Mesodermal cell (in vitro differentiated cells): ENCODE results near the gene MT1X.
A peak's percentile ranks its signal among the peaks of the same experiment; 100 is the strongest.

Experiments
- H3K27ac ChIP-seq: 2 replicates; pipeline ENCODE4 v1.7.0; 2013; ENCODE audit warnings: mild to moderate bottlenecking, low read depth, low read length, moderate library complexity; ENCODE audit not compliant: severe bottlenecking
- H3K36me3 ChIP-seq: 2 replicates; pipeline ENCODE4 v1.7.1; 2013; ENCODE audit warnings: mild to moderate bottlenecking, low read length, moderate library complexity; ENCODE audit not compliant: control insufficient read depth, insufficient read depth
- H3K4me1 ChIP-seq: one replicate; pipeline ENCODE4 v1.7.1; 2013; ENCODE audit warnings: mild to moderate bottlenecking, low read length; ENCODE audit not compliant: insufficient read depth, control insufficient read depth, poor library complexity, severe bottlenecking
- H3K4me3 ChIP-seq: 2 replicates; pipeline ENCODE4 v1.7.0; 2013; ENCODE audit warnings: low read length, control low read depth, mild to moderate bottlenecking; ENCODE audit not compliant: insufficient read depth, poor library complexity, severe bottlenecking; ENCODE audit errors: extremely low read depth
- H3K9me3 ChIP-seq: 2 replicates; pipeline ENCODE4 v1.7.1; 2013; ENCODE audit warnings: mild to moderate bottlenecking, low read length, moderate library complexity; ENCODE audit not compliant: control insufficient read depth
- WGBS, 2 experiments: methylation state at CpG; one replicate each; pipeline ENCODE4 v1.1.5; 2013; ENCODE audit warnings: missing lambda C conversion rate in 2 of 2; ENCODE audit not compliant: insufficient coverage in 2 of 2; 5-methylcytosine and 5-hydroxymethylcytosine counted together

The MT1X gene

DNA sequence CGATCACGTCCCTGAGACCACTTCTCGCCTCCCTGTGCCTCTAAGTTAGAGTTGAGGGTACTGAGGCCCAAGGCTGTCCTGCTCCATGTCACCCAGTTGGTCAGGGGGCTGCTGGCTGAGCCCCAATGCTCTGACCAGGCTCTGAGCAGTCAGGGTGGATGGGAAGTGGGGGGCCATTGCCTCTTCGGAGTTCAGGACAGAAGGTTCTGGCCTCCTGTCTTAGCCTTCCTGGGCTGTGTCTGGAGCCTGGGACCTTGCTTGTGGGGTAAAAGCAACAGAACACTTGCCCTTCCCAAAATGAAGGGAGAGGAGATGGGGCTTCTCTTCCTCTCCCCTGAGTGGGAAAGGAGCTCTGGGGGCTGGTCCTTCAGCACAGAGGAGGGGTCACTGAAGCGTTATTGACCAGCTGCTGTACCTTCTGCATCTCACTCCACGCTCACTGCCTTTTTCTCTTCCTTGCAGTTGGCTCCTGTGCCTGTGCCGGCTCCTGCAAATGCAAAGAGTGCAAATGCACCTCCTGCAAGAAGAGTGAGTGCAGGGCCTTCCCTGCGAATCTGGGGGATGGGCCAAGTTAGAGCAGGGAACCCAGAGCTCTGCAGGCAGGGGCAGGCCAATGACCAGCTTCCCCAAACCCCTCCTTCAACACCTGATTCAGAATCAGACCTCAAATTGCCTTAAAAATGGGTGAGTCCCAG is 580 bp downstream of the MT1X start:
- no peaks in the 10 kb centered on the region for H3K9me3 ChIP-seq
- 38% methylated on average over 2 to 3 of the region's 8 CpGs for WGBS, 2 experiments
- H3K27ac ChIP-seq: no peak overlapping the region
- H3K36me3 ChIP-seq: no peaks in the 10 kb centered on the region
- peaks cover 4% of the 10 kb centered on the region for H3K4me1 ChIP-seq
- peak overlapping the region; percentile 35 for H3K4me3 ChIP-seq

DNA sequence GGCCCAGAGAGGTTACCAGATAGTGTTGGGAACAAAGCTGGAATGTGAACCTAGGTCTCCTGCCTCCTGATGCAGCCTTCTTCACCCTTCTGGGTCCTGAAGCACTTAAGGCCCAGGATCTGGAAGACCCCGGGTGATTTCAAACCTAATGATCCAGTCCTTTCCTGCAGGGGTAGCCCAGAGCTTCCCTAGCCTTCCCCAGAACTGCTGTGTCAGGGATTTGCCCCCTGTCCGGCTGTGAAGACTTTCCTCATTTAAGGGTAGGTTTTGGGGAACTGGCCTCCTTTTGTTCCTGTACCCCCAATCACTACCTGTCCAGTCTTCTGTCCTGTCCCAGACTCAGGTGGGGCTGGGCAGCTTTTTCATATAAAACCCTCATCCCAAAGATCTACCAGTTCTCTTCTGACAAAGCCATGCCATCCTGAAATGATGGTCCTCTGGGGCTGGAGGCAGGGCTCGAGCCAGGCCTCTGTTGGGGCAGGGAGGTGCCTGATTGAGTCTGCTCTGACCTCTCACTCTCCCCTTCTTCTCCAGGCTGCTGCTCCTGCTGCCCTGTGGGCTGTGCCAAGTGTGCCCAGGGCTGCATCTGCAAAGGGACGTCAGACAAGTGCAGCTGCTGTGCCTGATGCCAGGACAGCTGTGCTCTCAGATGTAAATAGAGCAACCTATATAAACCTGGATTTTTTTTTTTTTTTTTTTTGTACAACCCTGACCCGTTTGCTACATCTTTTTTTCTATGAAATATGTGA is 1.3 kb downstream of the MT1X start:
- no peak overlapping the region for H3K27ac ChIP-seq
- H3K36me3 ChIP-seq: no peaks in the 10 kb centered on the region
- H3K4me1 ChIP-seq: peaks cover 4% of the 10 kb centered on the region
- H3K4me3 ChIP-seq: no peak overlapping the region
- 72 to 77% methylated on average over 3 of the region's 5 CpGs for WGBS, 2 experiments
- no peaks in the 10 kb centered on the region for H3K9me3 ChIP-seq

DNA sequence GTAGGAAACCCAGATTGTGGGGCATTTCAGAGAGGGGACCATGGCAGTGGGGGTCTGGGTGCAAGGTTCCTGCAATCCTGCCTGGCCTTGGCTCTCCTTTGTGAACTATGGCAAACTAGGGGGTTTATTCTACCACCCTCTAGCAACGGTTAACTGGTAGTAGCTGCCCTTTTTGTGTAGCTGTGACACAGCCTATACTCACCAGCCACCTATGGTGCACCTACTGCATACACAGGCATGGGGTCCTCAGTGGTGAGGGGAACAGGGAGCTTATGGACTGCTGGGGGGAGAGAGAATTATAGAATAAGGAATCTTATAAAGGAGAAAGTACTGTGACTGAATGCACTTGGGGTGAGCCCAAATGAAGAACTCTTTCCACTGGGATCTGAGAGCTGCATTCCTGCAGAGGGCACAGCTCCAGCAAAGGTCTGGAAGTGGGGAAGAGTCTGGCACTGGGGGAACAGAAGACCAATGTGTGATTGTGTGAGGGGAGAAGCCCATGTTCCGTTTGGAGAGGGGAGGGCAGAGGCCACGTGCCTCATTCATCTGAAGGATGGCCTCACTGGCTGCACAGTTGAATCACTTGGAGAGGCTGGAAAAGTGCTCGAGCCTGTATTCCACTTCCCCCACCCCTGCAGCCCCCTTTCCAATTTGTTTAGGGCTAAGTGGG is 2.1 kb downstream of the MT1X start:
- WGBS, 2 experiments: 67 to 71% methylated on average over 1 to 2 of the region's 4 CpGs
- Histone ChIP-seq H3K4me3 (no peak overlapping the region), H3K36me3 (no peaks in the 10 kb centered on the region), H3K4me1 (peaks cover 4% of the 10 kb centered on the region), H3K27ac (no peak overlapping the region), H3K9me3 (no peaks in the 10 kb centered on the region)

DNA sequence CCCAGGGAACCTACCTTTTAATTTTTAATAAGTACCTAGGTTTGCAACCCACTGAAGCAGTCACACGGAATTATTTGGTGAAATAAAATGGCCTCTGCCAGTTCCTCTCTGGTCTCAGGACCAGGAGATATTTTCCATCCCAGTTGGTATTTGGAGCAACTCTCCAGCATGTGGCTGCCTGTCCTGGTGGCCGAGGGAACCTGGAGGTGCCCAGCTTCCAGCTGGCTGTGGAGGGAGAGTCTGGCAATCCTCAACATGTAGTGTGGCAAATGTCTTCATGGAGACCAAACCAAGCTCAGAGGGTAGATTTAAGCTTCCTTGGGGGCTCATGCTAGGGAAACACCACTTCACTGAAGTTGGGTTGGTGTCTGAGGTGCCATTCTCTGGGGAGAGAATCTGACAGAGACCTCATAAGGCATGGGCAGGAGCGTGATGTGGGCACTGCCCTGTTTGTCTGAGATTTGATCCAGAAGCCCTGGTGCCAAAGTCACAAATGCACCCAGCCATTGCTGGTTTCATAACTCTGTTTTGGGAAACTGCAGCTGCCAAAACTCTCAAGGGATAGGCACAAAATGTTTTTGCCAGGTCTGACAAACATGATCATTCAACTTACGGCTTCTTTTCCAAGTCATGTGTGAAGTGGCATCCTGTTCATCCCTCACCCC is 2.8 kb downstream of the MT1X start:
- peaks cover 4% of the 10 kb centered on the region for H3K4me1 ChIP-seq
- H3K27ac ChIP-seq: no peak overlapping the region
- WGBS, 2 experiments: 88 to 95% methylated on average over 2 to 3 of the region's 4 CpGs
- no peaks in the 10 kb centered on the region for H3K36me3 ChIP-seq
- no peak overlapping the region for H3K4me3 ChIP-seq
- no peaks in the 10 kb centered on the region for H3K9me3 ChIP-seq

DNA sequence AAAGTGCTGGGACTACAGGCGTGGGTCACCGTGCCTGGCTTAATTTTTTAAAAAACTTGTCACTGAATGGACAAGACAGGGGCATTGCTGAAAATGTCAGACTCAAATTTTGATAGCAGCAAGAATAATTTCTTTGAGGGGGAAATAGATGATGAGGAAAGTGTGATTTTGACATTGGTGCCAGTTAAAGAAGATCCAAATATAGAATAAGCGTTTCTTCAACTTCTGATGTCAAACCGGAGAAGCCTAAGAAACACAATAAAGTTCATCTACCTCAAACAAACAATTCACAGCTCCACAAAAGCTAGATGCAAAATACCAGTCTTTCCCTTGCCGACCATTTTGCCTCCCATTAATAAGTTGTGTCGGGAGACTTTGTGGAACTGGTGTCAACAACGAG is 4.5 kb downstream of the MT1X start:
- Histone ChIP-seq H3K4me3 (no peak overlapping the region), H3K4me1 (peaks cover 4% of the 10 kb centered on the region), H3K9me3 (no peaks in the 10 kb centered on the region), H3K27ac (no peak overlapping the region), H3K36me3 (no peaks in the 10 kb centered on the region)
- WGBS, 2 experiments: 89 to 97% methylated on average over 5 to 7 of the region's 7 CpGs

DNA sequence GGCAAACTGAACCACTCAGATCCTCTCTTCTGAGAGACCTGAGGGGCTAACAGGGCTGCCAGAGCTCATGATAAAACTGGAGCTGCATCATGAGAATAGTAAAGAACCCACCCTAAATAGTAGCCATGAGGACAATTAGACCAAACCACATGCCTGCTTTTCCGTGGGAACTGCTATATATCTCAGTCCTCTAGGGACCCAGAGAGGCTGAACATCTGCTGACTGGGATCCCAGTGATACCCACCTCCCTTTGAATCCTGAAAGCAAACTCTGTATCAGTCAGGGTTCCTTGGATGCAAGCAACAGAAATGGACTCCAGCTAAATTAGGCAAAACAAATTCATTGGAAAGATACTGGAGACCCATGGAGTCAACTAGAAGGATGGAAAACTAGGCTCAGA is 6.5 kb downstream of the MT1X start:
- WGBS, 2 experiments: 47 to 71% methylated on average over 1 of the region's 1 CpG
- no peak overlapping the region for H3K27ac ChIP-seq
- no peak overlapping the region for H3K4me3 ChIP-seq
- H3K9me3 ChIP-seq: no peaks in the 10 kb centered on the region
- H3K36me3 ChIP-seq: no peaks in the 10 kb centered on the region
- no peaks in the 10 kb centered on the region for H3K4me1 ChIP-seq

DNA sequence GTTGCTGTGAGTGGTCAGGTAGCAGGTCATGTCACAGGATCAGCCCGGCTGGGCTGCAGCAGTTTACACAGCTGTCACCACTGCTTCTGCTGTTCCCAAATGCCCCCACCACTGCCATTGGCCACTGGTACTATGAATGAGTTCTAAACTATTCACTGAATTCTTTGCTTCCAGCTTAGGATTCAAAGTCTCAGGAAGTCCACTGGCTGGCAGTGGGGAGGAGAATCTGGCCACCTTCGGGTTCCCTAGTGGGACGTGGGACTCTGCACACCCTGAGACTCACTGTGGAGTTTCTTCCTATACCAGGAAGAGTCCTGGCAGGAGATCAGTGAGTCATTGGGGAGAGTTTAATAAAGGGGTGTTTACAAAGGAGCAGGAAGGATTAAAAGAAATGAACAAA is 6.9 kb downstream of the MT1X start:
- no peaks in the 10 kb centered on the region for H3K9me3 ChIP-seq
- H3K4me3 ChIP-seq: no peak overlapping the region
- H3K4me1 ChIP-seq: no peaks in the 10 kb centered on the region
- WGBS, 2 experiments: 80 to 87% methylated on average over 1 to 3 of the region's 3 CpGs
- no peak overlapping the region for H3K27ac ChIP-seq
- no peaks in the 10 kb centered on the region for H3K36me3 ChIP-seq

DNA sequence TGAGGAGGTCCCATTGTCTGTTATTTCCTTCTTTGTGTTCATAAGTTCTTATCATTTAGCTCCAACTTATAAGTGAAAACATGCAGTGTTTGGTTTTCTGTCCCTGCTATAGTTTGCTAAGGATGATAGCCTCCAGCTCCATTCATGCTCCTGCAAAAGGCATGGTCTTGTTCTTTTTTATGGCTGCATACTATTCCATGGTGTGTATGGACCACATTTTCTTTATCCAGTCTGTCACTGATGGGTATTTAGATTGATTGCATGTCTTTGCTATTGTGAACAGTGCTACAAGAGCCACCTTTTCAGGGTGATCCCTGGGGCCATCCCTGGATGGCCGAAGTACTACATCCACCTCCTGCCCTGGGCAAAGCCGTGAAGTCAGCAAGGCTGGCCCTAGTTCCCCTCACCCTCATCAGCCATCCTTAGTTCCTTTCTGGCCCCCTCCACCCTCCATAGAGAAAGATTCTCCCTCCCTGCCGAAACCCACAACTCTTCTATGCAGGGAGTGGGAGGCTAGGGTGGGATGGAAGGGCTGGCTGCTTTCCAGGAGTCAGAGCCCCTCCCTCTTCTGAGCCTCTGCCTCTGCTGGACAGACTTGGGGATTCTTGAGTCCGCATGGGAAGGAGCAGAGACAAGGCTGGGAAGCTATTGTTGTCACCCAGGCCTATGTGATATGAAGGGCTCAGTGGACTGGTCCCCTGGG is 8.3 kb downstream of the MT1X start:
- Histone ChIP-seq H3K36me3 (no peaks in the 10 kb centered on the region), H3K9me3 (no peaks in the 10 kb centered on the region), H3K27ac (no peak overlapping the region), H3K4me1 (no peaks in the 10 kb centered on the region), H3K4me3 (no peak overlapping the region)
- 80 to 95% methylated on average over 1 to 2 of the region's 4 CpGs for WGBS, 2 experiments

DNA sequence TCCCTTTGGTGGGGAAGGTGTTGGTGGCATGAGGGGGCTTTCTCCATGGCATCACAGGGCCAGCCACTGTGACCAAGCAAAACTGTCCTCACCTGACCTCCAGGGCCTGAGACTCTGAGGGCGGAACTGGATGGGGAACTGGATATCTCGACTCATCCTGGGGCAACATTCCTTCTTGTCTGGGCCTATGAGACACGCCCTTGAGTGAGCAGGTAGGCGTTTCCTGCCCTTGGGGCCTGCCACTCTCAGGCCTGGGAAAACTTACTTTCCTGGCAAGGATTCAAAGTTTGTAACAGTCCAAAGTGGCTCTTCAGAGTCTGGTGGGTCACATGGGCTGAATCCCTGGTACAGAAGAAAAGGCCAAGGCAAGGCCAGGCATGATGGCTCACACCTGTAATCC is 9.6 kb downstream of the MT1X start:
- no peaks in the 10 kb centered on the region for H3K4me1 ChIP-seq
- 58 to 72% methylated on average over 4 of the region's 4 CpGs for WGBS, 2 experiments
- no peak overlapping the region for H3K4me3 ChIP-seq
- H3K9me3 ChIP-seq: no peaks in the 10 kb centered on the region
- H3K36me3 ChIP-seq: no peaks in the 10 kb centered on the region
- no peak overlapping the region for H3K27ac ChIP-seq

DNA sequence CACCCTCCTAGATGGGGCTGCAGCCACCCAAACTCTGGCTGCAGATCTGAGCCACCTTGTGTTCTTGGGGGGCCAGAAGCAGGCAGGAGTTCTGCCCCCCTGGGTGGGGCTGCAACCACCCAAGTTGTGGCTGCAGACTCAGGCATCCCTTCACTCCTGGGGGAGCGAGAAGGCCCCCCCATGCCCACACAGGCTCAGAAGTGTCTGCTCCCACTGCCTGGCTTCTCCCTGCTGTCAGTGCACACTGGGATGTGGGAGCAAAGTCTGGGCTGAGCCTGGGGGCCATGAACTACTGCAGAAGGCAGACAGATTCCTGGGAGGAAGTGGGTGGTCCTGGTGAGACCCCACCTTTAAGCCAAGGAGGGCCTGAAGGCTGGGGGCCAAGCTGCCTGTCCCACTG is 13.0 kb downstream of the MT1X start:
- no peak overlapping the region for H3K27ac ChIP-seq
- 100% methylated on average over 1 of the region's 1 CpG; no CpG with 5 or more reads in 1 of the 2 experiments for WGBS, 2 experiments
- no peak overlapping the region for H3K4me3 ChIP-seq
- H3K36me3 ChIP-seq: no peaks in the 10 kb centered on the region
- peaks cover 5% of the 10 kb centered on the region for H3K9me3 ChIP-seq
- no peaks in the 10 kb centered on the region for H3K4me1 ChIP-seq
